ENCODE data around the gene MYLK2. TPM values are rescaled to one million over a fixed set of nuclear protein-coding genes. Genes with fewer than 3 reads are reported as not detected.

The MYLK2 gene
- total and polyA plus RNA-seq, 10 of the 15 experiments (the other 5 are each of a cell fraction or from before 2014, with no cell fraction given) = 0.04 to 0.67 (median 0.18) TPM; not detected in 1

- BruUV-seq (replicated peaks) = no TSS peak
- ATAC-seq (no peak), FAIRE-seq (no peak), DNase-seq (ENCODE audit: low read depth, low spot score) (no peak)
- no peak overlapping the region for H3K4me3 ChIP-seq
- ChIA-PET RAD21 (ENCODE audit: unreplicated experiment) (interaction anchor here (1.2 kb wide), 1 partner anchor 21 kb away, joined by 5 read pairs; no protein-coding TSS in a partner anchor), SMC1A (ENCODE audit: uncharacterized antibody, unreplicated experiment) (no interaction called here), POLR2A (no interaction called here), CTCF (interaction anchor here (1.3 to 7.3 kb wide), 3 partner anchors 9 to 21 kb away, joined by 5 to 109 read pairs (median 10); partner anchors contain the start of gene MYLK2)
- H3K4me1 ChIP-seq (ENCODE audit: control insufficient read depth, insufficient read depth, low read length) = peaks cover 5% of the 10 kb centered on the region; the same call in 1 of the 2 replicates
- no peak overlapping the region for H2AFZ ChIP-seq (ENCODE audit: control insufficient read depth, low read depth, low read length)
- H3K36me3 ChIP-seq (ENCODE audit: control insufficient read depth in 2 of 2, insufficient read depth in 2 of 2, low read length in 1 of 2) = no peaks in the 10 kb centered on the region
- no peaks in the 10 kb centered on the region for H3K79me2 ChIP-seq (ENCODE audit: control insufficient read depth, insufficient read depth, low read length)
- no peak overlapping the region for H3K4me2 ChIP-seq (ENCODE audit: control insufficient read depth, insufficient read depth)
- H3K27me3 ChIP-seq (replicated peaks in 1 of 2; ENCODE audit: control insufficient read depth in 2 of 2, insufficient read depth in 2 of 2, low read length in 1 of 2) = no peaks in the 10 kb centered on the region; a peak in 1 of 4 replicates
- H3K9ac ChIP-seq (ENCODE audit: control insufficient read depth, insufficient read depth, low read length) = no peak overlapping the region
- H3K27ac ChIP-seq (ENCODE audit: control insufficient read depth, insufficient read depth) = no peak overlapping the region
- no peaks in the 10 kb centered on the region for H3K9me3 ChIP-seq (replicated peaks; ENCODE audit: control insufficient read depth, insufficient read depth, low read length)
- intact Hi-C loops (cut with micrococcal nuclease; ENCODE audit: unreplicated experiment) (no loop called here), in situ Hi-C loops (cut with MboI) (no loop called here)
- WGBS (ENCODE audit: insufficient coverage, insufficient replicate concordance, low lambda C conversion rate, missing lambda C conversion rate) = 56% methylated on average over 5 of the region's 5 CpGs
- no peaks in the 10 kb centered on the region; the same call in 1 of the 2 replicates for H4K20me1 ChIP-seq (ENCODE audit: control insufficient read depth, insufficient read depth)
- TF ChIP-seq FOS (IDR thresholded peaks at IDR 0.05; ENCODE audit: borderline replicate concordance, extremely low read depth, insufficient read length) (no peak), CBX5 (IDR thresholded peaks at IDR 0.05; ENCODE audit: low read depth) (no peak), MEF2B (IDR thresholded peaks at IDR 0.05; ENCODE audit: partially characterized antibody, poor library complexity, severe bottlenecking) (no peak), SRF (IDR thresholded peaks at IDR 0.05; ENCODE audit: low read depth in 2 of 2, low read length in 2 of 2) (no peak), EP300 (IDR thresholded peaks at IDR 0.05; ENCODE audit: borderline replicate concordance in 1 of 2, control insufficient read depth in 1 of 2, low read depth in 2 of 2, low read length in 2 of 2) (no peak), MYC (IDR thresholded peaks at IDR 0.05; ENCODE audit: insufficient read depth, insufficient read length, insufficient replicate concordance, low read length, severe bottlenecking) (no peak), NR2C2 (IDR thresholded peaks at IDR 0.05; ENCODE audit: borderline replicate concordance, control insufficient read depth, insufficient read length, low read depth) (no peak), GATAD2B (conservative IDR thresholded peaks at IDR 0.05; ENCODE audit: low read depth) (no peak), NBN (IDR thresholded peaks at IDR 0.05) (no peak), E4F1 (IDR thresholded peaks at IDR 0.05; ENCODE audit: borderline replicate concordance, partially characterized antibody) (no peak), PAX5 (IDR thresholded peaks at IDR 0.05; ENCODE audit: borderline replicate concordance, low read depth, low read length) (no peak), NFXL1 (IDR thresholded peaks at IDR 0.05; ENCODE audit: borderline replicate concordance) (no peak), SMC3 (IDR thresholded peaks at IDR 0.05; ENCODE audit: borderline replicate concordance, low read length) (no peak), CUX1 (IDR thresholded peaks at IDR 0.05; ENCODE audit: insufficient replicate concordance, low read depth, low read length) (no peak), NFYB (IDR thresholded peaks at IDR 0.05; ENCODE audit: insufficient read depth, low read depth, low read length) (no peak), TCF7 (IDR thresholded peaks at IDR 0.05; ENCODE audit: borderline replicate concordance) (no peak)
These were observed 24.7 kb downstream of the MYLK2 start for GRCh38 chr20:31843881-31844280.

Data from GM12878 (cell line).